Lower leg skin (tissue), 4 donors: Measurements from ENCODE around the gene DPEP1. TPM values are rescaled to one million over a fixed set of nuclear protein-coding genes. Genes with fewer than 3 reads are reported as not detected.

Experiments used
- DNase-seq, 2 donors: peaks; one replicate each; pipeline ENCODE4 v3.0.0-alpha.2; 2019; ENCODE audit warnings: low spot score in 2 of 2
- H3K4me3 ChIP-seq: fragments of 200-600 bp; sonication (generic); 2 replicates; pipeline ENCODE4 v1.5.1; 2017; ENCODE audit warnings: mild to moderate bottlenecking, low read depth; ENCODE audit not compliant: poor library complexity, severe bottlenecking
- CTCF ChIP-seq, 3 donors: fragments of 450-650 bp; IDR thresholded peaks; one replicate each; pipeline ENCODE4 v1.5.1; 2016; ENCODE audit warnings: antibody characterized with exemption in 3 of 3, mild to moderate bottlenecking in 3 of 3, moderate library complexity in 2 of 3
- POLR2A ChIP-seq, 2 donors: fragments of 450-650 bp; IDR thresholded peaks; one replicate each; pipeline ENCODE4 v1.6.1; 2016 to 2017; ENCODE audit warnings: antibody characterized with exemption in 2 of 2, mild to moderate bottlenecking in 1 of 2, moderate library complexity in 1 of 2
- WGBS, 2 donors: methylation state at CpG; one replicate each; pipeline ENCODE4 v1.1.5; 2018; 5-methylcytosine and 5-hydroxymethylcytosine counted together
- intact Hi-C: fragments of 100-400 bp; cut with DNase I; formaldehyde crosslinking; loops from one replicate; pipeline ENCODE4 v1.15.0; 2023; ENCODE audit warnings: low total_unique reads
- total RNA-seq, 4 donors: library from RNA; depleted of rRNA; stranded (reverse); fragments of >200 nt; gene quantifications; one replicate each; pipeline ENCODE4 v1.1.0, GENCODE V29; 2016

DPEP1 gene
- total RNA-seq, 4 donors from 2014 or later, result 1.7 to 3.7 TPM; not detected in 2

- no peak for DNase-seq
- no peak overlapping the region for H3K4me3 ChIP-seq
- 78 to 83% methylated on average over 10 of the region's 10 CpGs for WGBS, 2 donors
- intact Hi-C loops, result no loop called here
- no peak for TF ChIP-seq POLR2A (IDR thresholded peaks at IDR 0.05)
- no peak for TF ChIP-seq CTCF (IDR thresholded peaks at IDR 0.05)
Measured at GRCh38 chr16:89653656-89654295, 40.3 kb downstream of the DPEP1 start.

- intact Hi-C loops, result no loop called here
- no peak for DNase-seq
- TF ChIP-seq CTCF (IDR thresholded peaks at IDR 0.05) (peak in 1 of 3 donors; percentile 17), POLR2A (IDR thresholded peaks at IDR 0.05) (no peak)
- H3K4me3 ChIP-seq, result no peak overlapping the region
- 75 to 88% methylated on average over 10 of the region's 10 CpGs for WGBS, 2 donors
Measured at GRCh38 chr16:89655062-89655643, 41.7 kb downstream of the DPEP1 start.

- no peak for DNase-seq
- peak overlapping the region; percentile 77 for H3K4me3 ChIP-seq
- intact Hi-C loops, result no loop called here
- WGBS, 2 donors, result 31% methylated on average over 30 to 31 of the region's 32 CpGs
- no peak for TF ChIP-seq POLR2A (IDR thresholded peaks at IDR 0.05)
- TF ChIP-seq CTCF (IDR thresholded peaks at IDR 0.05), result no peak
Measured at GRCh38 chr16:89656435-89657121, 43.1 kb downstream of the DPEP1 start.

- WGBS, 2 donors, result 0% methylated on average over 55 to 93 of the region's 99 CpGs
- TF ChIP-seq CTCF (IDR thresholded peaks at IDR 0.05) (no peak), POLR2A (IDR thresholded peaks at IDR 0.05) (no peak)
- intact Hi-C loops, result no loop called here
- H3K4me3 ChIP-seq, result peak within 1 kb of the TSS; percentile 77
- peak; percentile 76 to 96 for DNase-seq
Measured at GRCh38 chr16:89657442-89658220, 44.2 kb downstream of the DPEP1 start, which contains the start of the genes CHMP1A and SPATA33. TSS of gene CHMP1A (minus strand) at chr16:89657708. CDS start at chr16:89657588, 120 bp downstream. TSS of gene SPATA33 (plus strand) at chr16:89657836. CDS start at chr16:89657912, 76 bp downstream.

- peak overlapping the region; percentile 77 for H3K4me3 ChIP-seq
- 9 to 13% methylated on average over 27 of the region's 27 CpGs for WGBS, 2 donors
- no peak for TF ChIP-seq CTCF (IDR thresholded peaks at IDR 0.05)
- no peak for TF ChIP-seq POLR2A (IDR thresholded peaks at IDR 0.05)
- intact Hi-C loops, result no loop called here
- DNase-seq, result no peak
Measured at GRCh38 chr16:89658221-89658879, 44.9 kb downstream of the DPEP1 start.
